Esophagus squamous epithelium (tissue), 5 donors: ENCODE measurements around the gene HOXD9. TPM values are rescaled to one million over a fixed set of nuclear protein-coding genes. Genes with fewer than 3 reads are reported as not detected.
A peak's percentile ranks its signal among the peaks of the same experiment; 100 is the strongest.

Experiments used
- DNase-seq: peaks from one replicate; lab custom pipeline; 2025; lab: John Stamatoyannopoulos, UW
- H3K27ac ChIP-seq, 4 donors: fragments of 200-600 bp; sonication (generic); one replicate each; pipeline ENCODE4 v1.5.1; 2016 to 2019; ENCODE audit warnings: mild to moderate bottlenecking in 1 of 4
- H3K27me3 ChIP-seq, 4 donors: fragments of 200-600 bp; sonication (generic); 1 replicate in 3 of 4; 2 replicates in 1 of 4; pipeline versions ENCODE4 v1.5.1 to v1.6.0; 2017 to 2021; ENCODE audit warnings: antibody characterized with exemption in 1 of 4
- H3K36me3 ChIP-seq, 3 donors: fragments of 200-600 bp; sonication (generic); one replicate each; pipeline ENCODE4 v1.5.1; 2016 to 2019
- H3K4me1 ChIP-seq, 3 donors: fragments of 200-600 bp; sonication (generic); one replicate each; pipeline ENCODE4 v1.5.1; 2017 to 2019
- H3K4me3 ChIP-seq, 4 donors: fragments of 200-600 bp; sonication (generic); 1 replicate in 3 of 4; 2 replicates in 1 of 4; pipeline ENCODE4 v1.5.1; 2016 to 2019; ENCODE audit warnings: mild to moderate bottlenecking in 2 of 4, moderate library complexity in 1 of 4
- H3K9me3 ChIP-seq, 3 donors: fragments of 200-600 bp; sonication (generic); one replicate each; pipeline ENCODE4 v1.5.1; 2016 to 2019
- POLR2A ChIP-seq, 4 donors: fragments of 450-650 bp; IDR thresholded peaks; one replicate each; pipeline ENCODE4 v1.6.1; 2017; ENCODE audit warnings: antibody characterized with exemption in 4 of 4, mild to moderate bottlenecking in 4 of 4, moderate library complexity in 3 of 4
- WGBS, 2 donors: methylation state at CpG; one replicate each; pipeline ENCODE4 v1.1.5; 2018; 5-methylcytosine and 5-hydroxymethylcytosine counted together
- intact Hi-C: fragments of 100-400 bp; cut with DNase I; formaldehyde crosslinking; loops from one replicate; pipeline ENCODE4 v1.15.0; 2022
- total RNA-seq, 4 donors: library from RNA; depleted of rRNA; stranded (reverse); fragments of >200 nt; gene quantifications; one replicate each; pipeline ENCODE4 v1.1.0, GENCODE V29; 2016
- TF ChIP-seq, protein P1 (sequence below), 6 experiments: fragments of 450-650 bp in 4 of 6; fragments of 200-600 bp in 2 of 6; sonication (generic) in 2 of 6; IDR thresholded peaks; one replicate each; pipeline ENCODE4 v1.5.1; 2016 to 2019; ENCODE audit warnings: antibody characterized with exemption in 6 of 6, mild to moderate bottlenecking in 4 of 6, moderate library complexity in 4 of 6
- donor health status: DM: yes; HTN: yes; CAD: no.

Gene HOXD9
- total RNA-seq, 4 donors from 2014 or later = 0.61 to 3.4 TPM; not detected in 2

DNA sequence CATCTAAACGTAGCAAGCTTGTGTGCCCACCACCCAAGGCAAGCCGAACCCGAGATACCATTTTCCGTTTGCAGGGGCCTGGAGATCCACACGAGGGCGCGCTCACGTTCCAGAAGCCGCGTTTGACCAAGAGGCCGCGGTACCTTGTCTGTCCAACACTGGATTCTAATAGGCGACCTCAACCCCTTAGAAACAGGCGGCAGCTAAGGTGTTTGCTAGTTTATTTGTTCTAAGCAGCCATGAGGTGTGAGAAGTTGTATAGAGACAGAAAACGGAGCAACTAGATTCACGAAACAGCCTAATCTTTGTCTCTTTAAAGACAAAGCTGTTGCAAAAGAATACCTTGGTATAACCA, 11.2 kb upstream of the HOXD9 start:
- peaks cover 10 to 29% (median 17%) of the 10 kb centered on the region in 3 donors for H3K4me1 ChIP-seq
- no peaks in the 10 kb centered on the region for H3K9me3 ChIP-seq
- peak overlapping the region in 1 of 4 donors; percentile 12 for H3K4me3 ChIP-seq
- no peak for DNase-seq
- TF ChIP-seq, protein P1, sequence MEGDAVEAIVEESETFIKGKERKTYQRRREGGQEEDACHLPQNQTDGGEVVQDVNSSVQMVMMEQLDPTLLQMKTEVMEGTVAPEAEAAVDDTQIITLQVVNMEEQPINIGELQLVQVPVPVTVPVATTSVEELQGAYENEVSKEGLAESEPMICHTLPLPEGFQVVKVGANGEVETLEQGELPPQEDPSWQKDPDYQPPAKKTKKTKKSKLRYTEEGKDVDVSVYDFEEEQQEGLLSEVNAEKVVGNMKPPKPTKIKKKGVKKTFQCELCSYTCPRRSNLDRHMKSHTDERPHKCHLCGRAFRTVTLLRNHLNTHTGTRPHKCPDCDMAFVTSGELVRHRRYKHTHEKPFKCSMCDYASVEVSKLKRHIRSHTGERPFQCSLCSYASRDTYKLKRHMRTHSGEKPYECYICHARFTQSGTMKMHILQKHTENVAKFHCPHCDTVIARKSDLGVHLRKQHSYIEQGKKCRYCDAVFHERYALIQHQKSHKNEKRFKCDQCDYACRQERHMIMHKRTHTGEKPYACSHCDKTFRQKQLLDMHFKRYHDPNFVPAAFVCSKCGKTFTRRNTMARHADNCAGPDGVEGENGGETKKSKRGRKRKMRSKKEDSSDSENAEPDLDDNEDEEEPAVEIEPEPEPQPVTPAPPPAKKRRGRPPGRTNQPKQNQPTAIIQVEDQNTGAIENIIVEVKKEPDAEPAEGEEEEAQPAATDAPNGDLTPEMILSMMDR (IDR thresholded peaks at IDR 0.05) = peak in 4 of 6 experiments; percentile 31 to 57 (median 41)
- no peak for TF ChIP-seq POLR2A (IDR thresholded peaks at IDR 0.05)
- H3K27ac ChIP-seq = no peak overlapping the region
- H3K27me3 ChIP-seq = peaks cover 21 to 100% (median 78%) of the 10 kb centered on the region in 4 donors
- WGBS, 2 donors = 5 to 6% methylated on average over 13 to 16 of the region's 16 CpGs
- no peaks in the 10 kb centered on the region for H3K36me3 ChIP-seq
- intact Hi-C loops = no loop called here

DNA sequence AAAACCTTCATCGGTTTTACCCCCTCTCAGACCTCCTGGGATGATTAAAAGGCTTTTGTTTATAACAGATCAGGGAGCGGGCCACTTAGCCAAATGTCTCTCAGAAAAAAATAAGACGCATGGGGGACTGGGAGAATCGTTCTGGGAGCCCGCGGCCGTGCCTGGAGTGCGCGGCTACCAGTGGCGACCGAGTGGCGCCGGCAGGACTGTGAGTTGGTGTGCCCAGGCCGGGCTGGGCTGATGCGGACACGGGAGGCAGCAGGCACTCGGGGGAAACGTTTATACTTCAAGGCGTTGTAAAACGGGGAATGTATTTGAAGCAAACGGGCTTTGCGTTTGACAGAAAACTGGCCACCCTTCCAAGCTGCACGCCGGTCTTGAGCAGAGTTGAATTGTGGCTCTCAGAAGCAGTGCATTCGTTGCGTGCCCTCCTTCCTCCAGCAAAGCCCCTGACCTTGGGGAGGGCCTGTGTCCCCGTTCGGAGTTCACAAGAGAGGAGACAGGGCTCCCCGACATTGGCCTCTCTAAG, 10.6 kb upstream of the HOXD9 start:
- DNase-seq = no peak
- no peaks in the 10 kb centered on the region for H3K36me3 ChIP-seq
- peaks cover 4 to 23% (median 13%) of the 10 kb centered on the region in 3 donors for H3K4me1 ChIP-seq
- intact Hi-C loops = no loop called here
- WGBS, 2 donors = 13% methylated on average over 20 to 25 of the region's 29 CpGs
- H3K4me3 ChIP-seq = no peak overlapping the region
- TF ChIP-seq, protein P1 (IDR thresholded peaks at IDR 0.05) = no peak
- TF ChIP-seq POLR2A (IDR thresholded peaks at IDR 0.05) = no peak
- no peaks in the 10 kb centered on the region for H3K9me3 ChIP-seq
- H3K27ac ChIP-seq = no peak overlapping the region
- peaks cover 26 to 100% (median 78%) of the 10 kb centered on the region in 4 donors for H3K27me3 ChIP-seq

DNA sequence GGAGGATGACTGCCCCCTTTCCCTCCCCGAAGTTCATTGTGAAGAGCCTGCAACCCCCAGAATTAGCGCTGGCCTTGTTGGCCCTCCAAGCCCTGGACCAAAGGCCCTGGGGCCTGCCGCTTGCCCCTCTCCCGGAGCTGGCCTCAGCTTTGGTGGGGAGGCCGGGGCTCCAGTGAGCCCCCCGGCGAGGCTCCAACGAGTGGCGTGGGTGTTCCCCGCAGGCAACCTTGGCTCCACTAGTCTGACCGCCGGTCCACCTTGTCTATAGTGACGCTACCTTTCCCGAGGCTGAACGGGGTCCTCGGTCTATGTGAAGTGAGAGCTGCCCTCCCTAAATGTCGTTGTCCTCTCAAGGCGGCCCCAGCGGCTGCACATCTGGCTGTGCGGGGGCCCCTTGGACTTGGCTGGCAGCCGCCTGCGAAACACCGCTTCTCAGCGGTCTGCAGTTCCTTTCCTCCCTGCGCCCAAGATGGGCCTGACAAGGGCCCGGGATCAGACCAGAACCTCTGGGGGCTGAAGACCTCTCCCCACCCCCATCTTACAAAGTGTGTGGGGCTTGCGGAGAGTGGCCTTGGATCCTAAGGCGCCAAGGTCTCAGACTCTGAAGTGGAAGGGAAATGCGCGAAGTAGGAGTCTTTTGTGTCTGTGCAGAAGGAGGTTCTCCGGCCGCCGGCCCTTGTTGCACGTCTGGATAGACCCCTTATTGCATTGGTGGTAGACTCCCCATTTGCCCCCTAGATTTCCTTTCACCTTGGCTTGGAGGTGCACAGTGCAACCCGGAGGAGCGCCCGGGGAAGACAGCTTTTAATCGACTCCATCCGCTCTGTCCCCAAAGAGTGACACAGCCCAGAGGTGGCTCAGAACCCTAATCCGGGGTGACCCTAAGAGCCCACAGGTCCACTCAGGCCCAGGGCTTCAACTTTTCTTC, 9.9 kb upstream of the HOXD9 start:
- Histone ChIP-seq H3K4me1 (peaks cover 0 to 17% (median 9%) of the 10 kb centered on the region in 3 donors), H3K9me3 (no peaks in the 10 kb centered on the region), H3K27ac (no peak overlapping the region), H3K4me3 (no peak overlapping the region), H3K36me3 (no peaks in the 10 kb centered on the region), H3K27me3 (peaks cover 31 to 100% (median 80%) of the 10 kb centered on the region in 4 donors)
- DNase-seq = no peak
- 9 to 19% methylated on average over 10 to 25 of the region's 40 CpGs for WGBS, 2 donors
- intact Hi-C loops = no loop called here
- no peak for TF ChIP-seq POLR2A (IDR thresholded peaks at IDR 0.05)
- TF ChIP-seq, protein P1 (IDR thresholded peaks at IDR 0.05) = no peak

DNA sequence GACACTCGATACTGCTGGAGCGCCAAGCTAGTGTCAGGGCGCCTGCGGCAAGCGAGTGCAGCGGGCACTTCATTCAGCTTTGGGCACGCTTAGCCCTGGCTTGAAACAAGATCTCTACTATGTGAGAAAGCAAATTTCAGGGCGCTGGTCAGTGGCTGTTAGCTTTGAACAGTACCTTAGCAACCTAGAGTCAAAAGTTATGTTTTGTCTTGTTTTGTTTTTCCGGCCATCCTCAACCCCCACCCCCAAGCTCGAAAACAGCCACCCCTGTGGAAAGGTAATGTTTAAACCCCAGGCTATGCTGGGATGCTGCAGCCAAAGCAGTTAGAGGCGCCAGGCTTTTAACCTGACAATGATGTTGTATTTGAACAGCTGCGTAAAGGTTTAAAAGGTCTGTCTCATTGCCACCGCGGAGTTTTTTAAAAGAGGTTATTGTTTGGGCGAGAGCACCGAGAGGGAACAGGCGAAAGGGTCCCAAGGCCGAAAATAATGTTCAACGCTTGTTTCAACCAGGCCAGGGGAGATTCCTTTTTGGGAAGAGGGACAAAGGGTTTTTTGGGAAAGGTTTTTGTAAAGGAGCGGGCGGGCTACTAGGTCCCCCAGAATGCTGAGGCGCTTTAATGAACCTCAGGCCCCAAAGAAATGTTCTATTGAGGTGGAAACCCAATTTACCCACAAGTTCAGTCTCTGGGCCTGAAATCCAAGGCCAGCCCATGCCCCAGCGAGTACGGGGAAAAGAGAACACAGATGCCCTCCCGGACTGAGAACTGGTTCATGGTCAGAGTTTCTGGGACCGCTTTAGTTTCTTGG, 8.2 kb upstream of the HOXD9 start:
- DNase-seq = no peak
- intact Hi-C loops = no loop called here
- Histone ChIP-seq H3K4me1 (peaks cover 0 to 4% (median 0%) of the 10 kb centered on the region in 3 donors), H3K27ac (no peak overlapping the region), H3K36me3 (no peaks in the 10 kb centered on the region), H3K27me3 (peaks cover 40 to 100% (median 72%) of the 10 kb centered on the region in 4 donors), H3K9me3 (no peaks in the 10 kb centered on the region), H3K4me3 (no peak overlapping the region)
- TF ChIP-seq, protein P1 (IDR thresholded peaks at IDR 0.05) = no peak
- TF ChIP-seq POLR2A (IDR thresholded peaks at IDR 0.05) = no peak
- WGBS, 2 donors = 11 to 22% methylated on average over 21 to 26 of the region's 26 CpGs
